Measurements from ENCODE around the gene COMMD1. TPM values are rescaled to one million over a fixed set of nuclear protein-coding genes. Genes with fewer than 3 reads are reported as not detected.
"Not testable (repeated sequence)": the region's sequence is repeated elsewhere in the genome, so short reads cannot be mapped to it uniquely, and the experiment has no call there.

COMMD1 gene
- total RNA-seq, 1 donor from 2014 or later: 30.5 TPM

- H3K4me1 Mint-ChIP-seq: peaks cover 25% of the 10 kb centered on the region
- no peaks in the 10 kb centered on the region for H3K27me3 Mint-ChIP-seq (ENCODE audit: low read depth)
- no peak overlapping the region for H3K27ac Mint-ChIP-seq (ENCODE audit: unreplicated experiment)
- no peak for TF ChIP-seq CTCF (conservative IDR thresholded peaks at IDR 0.05)
- no peak overlapping the region for H3K4me3 Mint-ChIP-seq
- peaks cover 10% of the 10 kb centered on the region for H3K9me3 Mint-ChIP-seq
- no peak for DNase-seq (ENCODE audit: low read depth, low spot score)
- H3K36me3 Mint-ChIP-seq (ENCODE audit: low read depth): peaks cover 12% of the 10 kb centered on the region
Observed at GRCh38 chr2:61950571-61951315, 45.3 kb downstream of the COMMD1 start.

GRCh38 chr2:61951881-61952280, 46.4 kb downstream of the COMMD1 start:
- Mint-ChIP-seq H3K27ac (ENCODE audit: unreplicated experiment) (no peak overlapping the region), H3K9me3 (peaks cover 10% of the 10 kb centered on the region), H3K27me3 (ENCODE audit: low read depth) (no peaks in the 10 kb centered on the region), H3K36me3 (ENCODE audit: low read depth) (peaks cover 12% of the 10 kb centered on the region), H3K4me1 (peaks cover 25% of the 10 kb centered on the region), H3K4me3 (no peak overlapping the region)
- TF ChIP-seq CTCF (conservative IDR thresholded peaks at IDR 0.05): no peak
- DNase-seq (ENCODE audit: low read depth, low spot score): no peak

- Mint-ChIP-seq H3K36me3 (ENCODE audit: low read depth) (peaks cover 12% of the 10 kb centered on the region), H3K4me3 (no peak overlapping the region), H3K9me3 (peaks cover 10% of the 10 kb centered on the region), H3K27me3 (ENCODE audit: low read depth) (no peaks in the 10 kb centered on the region), H3K27ac (ENCODE audit: unreplicated experiment) (no peak overlapping the region), H3K4me1 (peaks cover 25% of the 10 kb centered on the region)
- TF ChIP-seq CTCF (conservative IDR thresholded peaks at IDR 0.05): no peak
- no peak for DNase-seq (ENCODE audit: low read depth, low spot score)
Observed at GRCh38 chr2:61952288-61952687, 46.8 kb downstream of the COMMD1 start.

GRCh38 chr2:61954856-61955255, 49.4 kb downstream of the COMMD1 start:
- not testable (repeated sequence) for H3K27me3 Mint-ChIP-seq (ENCODE audit: low read depth); H3K4me3 Mint-ChIP-seq; DNase-seq (ENCODE audit: low read depth, low spot score); H3K27ac Mint-ChIP-seq (ENCODE audit: unreplicated experiment)
- Mint-ChIP-seq H3K36me3 (ENCODE audit: low read depth) (peaks cover 14% of the 10 kb centered on the region), H3K9me3 (peaks cover 15% of the 10 kb centered on the region), H3K4me1 (peaks cover 16% of the 10 kb centered on the region)

GRCh38 chr2:61959381-61960293, 54.2 kb downstream of the COMMD1 start:
- Mint-ChIP-seq H3K36me3 (ENCODE audit: low read depth) (peaks cover 3% of the 10 kb centered on the region), H3K9me3 (peaks cover 5% of the 10 kb centered on the region), H3K27me3 (ENCODE audit: low read depth) (no peaks in the 10 kb centered on the region), H3K4me3 (no peak overlapping the region), H3K4me1 (peaks cover 4% of the 10 kb centered on the region), H3K27ac (ENCODE audit: unreplicated experiment) (no peak overlapping the region)
- no peak for DNase-seq (ENCODE audit: low read depth, low spot score)
- TF ChIP-seq CTCF (conservative IDR thresholded peaks at IDR 0.05): no peak

Measured in neural crest cell (in vitro differentiated cells).